ACC112 (cell line): ENCODE results near the gene MEFV.

Experiments
- H2AFZ ChIP-seq: fragments of 200-600 bp; sonication (generic); one replicate; pipeline ENCODE4 v1.6.0; 2017; ENCODE audit warnings: antibody characterized with exemption, low read length; ENCODE audit not compliant: unreplicated experiment
- H3K27ac ChIP-seq: fragments of 200-600 bp; sonication (generic); 2 replicates; pipeline ENCODE4 v1.5.1; 2014; ENCODE audit warnings: low read depth, mild to moderate bottlenecking, antibody characterized with exemption, low read length, moderate library complexity
- H3K27me3 ChIP-seq: fragments of 200-600 bp; sonication (generic); 2 replicates; pipeline ENCODE4 v1.6.1; 2014; ENCODE audit warnings: mild to moderate bottlenecking, antibody characterized with exemption, low read length, moderate library complexity, mixed read lengths; ENCODE audit not compliant: insufficient read depth
- H3K36me3 ChIP-seq: fragments of 200-600 bp; sonication (generic); 2 replicates; pipeline ENCODE4 v1.6.1; 2016; ENCODE audit warnings: mild to moderate bottlenecking, antibody characterized with exemption, low read length, moderate library complexity, mixed read lengths; ENCODE audit not compliant: insufficient read depth
- H3K4me1 ChIP-seq: fragments of 200-600 bp; sonication (generic); one replicate; pipeline ENCODE4 v1.6.1; 2016; ENCODE audit warnings: low read length, mixed read lengths; ENCODE audit not compliant: insufficient read depth, unreplicated experiment, control insufficient read depth
- H3K4me3 ChIP-seq: fragments of 200-600 bp; sonication (generic); 2 replicates; pipeline ENCODE4 v1.5.1; 2014; ENCODE audit warnings: mild to moderate bottlenecking, low read depth, low read length
- H3K79me2 ChIP-seq: fragments of 200-600 bp; sonication (generic); one replicate; pipeline ENCODE4 v1.6.0; 2016; ENCODE audit warnings: low read length; ENCODE audit not compliant: control insufficient read depth, unreplicated experiment, insufficient read depth

Gene MEFV

GRCh38 chr16:3246876-3247275 is 9.6 kb downstream of the MEFV start:
- Histone ChIP-seq H3K36me3 (no peaks in the 10 kb centered on the region), H2AFZ (no peak overlapping the region), H3K79me2 (no peaks in the 10 kb centered on the region), H3K27me3 (peaks cover 46% of the 10 kb centered on the region), H3K4me3 (no peak overlapping the region), H3K27ac (no peak overlapping the region), H3K4me1 (no peaks in the 10 kb centered on the region)

DNA sequence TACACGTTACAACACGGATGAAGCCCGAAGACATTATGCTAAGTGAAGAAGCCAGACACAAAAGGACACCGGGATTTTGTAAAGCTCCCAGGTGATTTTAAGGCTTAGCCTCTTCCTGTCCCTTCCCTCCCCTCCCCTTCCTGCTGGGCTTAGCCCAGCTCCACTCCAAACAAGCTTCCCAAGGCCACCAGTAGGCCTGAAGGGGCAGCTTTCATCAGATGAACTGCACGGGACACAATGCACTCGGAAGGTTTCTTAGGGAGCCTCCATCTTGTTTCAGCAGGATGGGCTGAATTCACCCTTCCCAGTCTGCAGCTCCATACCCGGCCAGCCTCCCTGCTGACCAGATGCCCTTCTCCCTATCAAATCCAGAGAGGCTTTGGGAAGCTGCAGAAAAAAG is 10.4 kb downstream of the MEFV start:
- Histone ChIP-seq H3K27ac (no peak overlapping the region), H2AFZ (no peak overlapping the region), H3K36me3 (no peaks in the 10 kb centered on the region), H3K4me1 (no peaks in the 10 kb centered on the region), H3K79me2 (no peaks in the 10 kb centered on the region), H3K4me3 (no peak overlapping the region), H3K27me3 (peaks cover 55% of the 10 kb centered on the region)

DNA sequence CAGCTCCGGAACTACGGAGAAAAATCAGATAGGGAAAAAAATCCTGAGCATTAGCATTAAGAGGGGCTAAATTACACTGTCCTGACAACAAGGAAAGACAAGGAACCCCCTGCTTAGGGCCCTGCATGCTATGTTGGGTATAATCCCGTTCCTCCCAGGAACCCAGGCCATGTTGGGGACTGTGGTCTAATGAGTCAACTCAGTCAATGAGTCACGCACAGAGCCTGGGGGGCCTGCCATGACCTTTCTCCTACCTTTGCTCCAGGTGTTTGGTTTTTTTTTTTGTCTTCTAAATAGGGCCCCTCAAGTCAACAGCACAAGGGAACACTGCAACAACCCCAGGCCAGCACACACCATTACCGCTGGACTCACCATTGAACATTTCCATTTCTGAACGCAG is 12.6 kb downstream of the MEFV start:
- Histone ChIP-seq H3K27me3 (peaks cover 47% of the 10 kb centered on the region), H3K27ac (no peak overlapping the region), H2AFZ (no peak overlapping the region)

GRCh38 chr16:3242709-3243108 is 13.7 kb downstream of the MEFV start:
- Histone ChIP-seq H3K79me2 (no peaks in the 10 kb centered on the region), H3K27me3 (peaks cover 42% of the 10 kb centered on the region), H3K4me1 (no peaks in the 10 kb centered on the region), H2AFZ (no peak overlapping the region), H3K4me3 (no peak overlapping the region), H3K27ac (no peak overlapping the region), H3K36me3 (no peaks in the 10 kb centered on the region)

More for the DNA sequence above, 12.6 kb downstream of the MEFV start:
- Histone ChIP-seq H3K79me2 (no peaks in the 10 kb centered on the region), H3K4me3 (no peak overlapping the region), H3K4me1 (no peaks in the 10 kb centered on the region), H3K36me3 (no peaks in the 10 kb centered on the region)

GRCh38 chr16:3241761-3242160 is 14.7 kb downstream of the MEFV start:
- H3K4me3 ChIP-seq, result no peak overlapping the region
- no peak overlapping the region for H2AFZ ChIP-seq
- no peaks in the 10 kb centered on the region for H3K4me1 ChIP-seq
- H3K27ac ChIP-seq, result no peak overlapping the region
- no peaks in the 10 kb centered on the region for H3K79me2 ChIP-seq
- H3K27me3 ChIP-seq, result peaks cover 38% of the 10 kb centered on the region
- no peaks in the 10 kb centered on the region for H3K36me3 ChIP-seq

DNA sequence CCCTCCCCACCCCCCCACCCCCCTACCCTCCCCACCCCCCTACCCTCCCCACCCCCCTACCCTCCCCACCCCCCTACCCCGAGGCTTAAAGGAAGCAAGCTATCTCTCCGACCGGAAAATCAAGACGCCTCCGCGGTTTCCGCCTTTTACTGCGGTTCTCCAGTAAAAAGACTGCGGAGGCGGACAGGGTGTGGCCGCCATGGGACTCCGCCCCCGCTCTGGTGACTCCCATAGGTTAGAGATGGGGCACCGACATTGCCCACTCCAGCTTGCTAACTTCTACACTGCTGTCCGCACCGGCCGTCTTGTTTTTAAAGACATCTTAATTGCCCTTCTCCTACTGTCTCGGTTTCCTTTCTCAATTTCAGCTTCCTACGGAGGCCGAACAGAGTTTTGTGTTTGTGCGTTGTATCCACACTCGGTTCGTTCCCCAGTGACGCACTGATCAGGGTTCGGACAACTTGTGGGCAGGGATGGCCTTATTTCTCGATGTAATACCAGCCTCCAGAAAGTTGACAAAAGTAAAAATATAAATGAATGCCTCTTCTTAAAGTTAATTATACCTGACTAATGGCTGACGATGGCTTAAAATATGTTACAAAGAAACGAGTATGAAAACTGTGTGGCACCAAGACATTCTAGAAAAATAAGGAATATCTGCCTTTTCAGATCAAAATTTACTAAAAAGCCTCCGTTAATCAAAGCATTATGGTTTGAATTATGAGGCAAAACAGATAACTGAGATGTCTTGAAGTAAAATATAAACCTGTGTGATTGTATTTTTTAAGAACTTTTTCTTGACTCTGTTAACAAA is 20.4 kb downstream of the MEFV start:
- Histone ChIP-seq H3K27me3 (peaks cover 3% of the 10 kb centered on the region; the same call in 1 of the 2 replicates), H3K4me3 (no peak overlapping the region), H2AFZ (no peak overlapping the region), H3K36me3 (peaks cover 24% of the 10 kb centered on the region), H3K79me2 (peaks cover 18% of the 10 kb centered on the region), H3K4me1 (peaks cover 3% of the 10 kb centered on the region), H3K27ac (no peak overlapping the region)

DNA sequence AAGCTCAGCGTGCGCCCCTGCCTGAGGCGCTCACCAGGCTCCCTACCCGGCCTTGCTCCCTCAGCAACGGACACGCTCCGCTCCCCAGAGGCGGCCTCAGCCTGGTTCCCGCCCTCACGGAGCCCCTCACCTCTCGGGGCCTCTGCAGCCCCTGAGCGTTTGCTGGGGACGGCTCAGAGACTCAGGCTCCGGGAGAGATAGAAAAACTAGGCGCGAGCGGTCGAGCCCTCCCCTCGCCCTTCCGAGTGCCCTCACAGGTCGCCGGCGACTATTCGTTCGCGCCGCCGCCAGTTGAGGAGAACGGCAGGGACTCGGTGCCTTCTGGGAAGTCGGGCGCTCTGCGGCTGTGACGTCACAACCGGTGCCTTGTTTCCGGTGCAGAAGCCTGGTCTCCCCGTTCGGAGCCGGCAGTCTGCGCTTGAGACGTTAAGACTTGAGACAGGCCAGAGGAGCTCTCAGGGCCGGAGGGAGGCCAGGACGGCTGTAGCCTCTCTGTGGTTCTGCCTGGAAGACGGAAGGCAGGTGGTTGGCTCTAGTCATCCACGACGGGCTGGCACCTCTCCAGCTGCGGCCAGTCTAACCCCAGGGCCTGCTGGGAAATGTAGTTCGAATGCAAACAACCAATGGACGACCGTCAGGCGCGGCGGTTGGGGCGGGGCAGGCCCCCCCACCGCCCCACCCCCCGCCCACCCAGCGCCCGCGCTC is 21.4 kb downstream of the MEFV start, which contains the start of gene ZNF200:
ZNF200 (minus strand) TSS at position 302 of the 705 bp plus-strand sequence. CDS start 1,403 bp downstream, outside the sequence.
- Histone ChIP-seq H3K4me3 (peak within 1 kb of the TSS; percentile 93), H3K79me2 (peaks cover 18% of the 10 kb centered on the region), H3K36me3 (peaks cover 34% of the 10 kb centered on the region), H3K27ac (peak within 1 kb of the TSS; percentile 97), H2AFZ (peak within 1 kb of the TSS; percentile 87), H3K4me1 (peaks cover 3% of the 10 kb centered on the region), H3K27me3 (no peaks in the 10 kb centered on the region)

- H3K79me2 ChIP-seq, result peaks cover 18% of the 10 kb centered on the region
- no peaks in the 10 kb centered on the region for H3K27me3 ChIP-seq
- peak overlapping the region; percentile 97 for H3K27ac ChIP-seq
- peak overlapping the region; percentile 87 for H2AFZ ChIP-seq
- peaks cover 39% of the 10 kb centered on the region for H3K36me3 ChIP-seq
- peak overlapping the region; percentile 93 for H3K4me3 ChIP-seq
- peaks cover 3% of the 10 kb centered on the region for H3K4me1 ChIP-seq
These were observed 21.9 kb downstream of the MEFV start for GRCh38 chr16:3234543-3234856.

GRCh38 chr16:3223913-3224515 is 32.4 kb downstream of the MEFV start:
- peaks cover 69% of the 10 kb centered on the region for H3K36me3 ChIP-seq
- no peaks in the 10 kb centered on the region for H3K27me3 ChIP-seq
- no peaks in the 10 kb centered on the region for H3K79me2 ChIP-seq
- no peak overlapping the region for H3K27ac ChIP-seq
- H2AFZ ChIP-seq, result no peak overlapping the region
- no peaks in the 10 kb centered on the region for H3K4me1 ChIP-seq
- H3K4me3 ChIP-seq, result no peak overlapping the region

DNA sequence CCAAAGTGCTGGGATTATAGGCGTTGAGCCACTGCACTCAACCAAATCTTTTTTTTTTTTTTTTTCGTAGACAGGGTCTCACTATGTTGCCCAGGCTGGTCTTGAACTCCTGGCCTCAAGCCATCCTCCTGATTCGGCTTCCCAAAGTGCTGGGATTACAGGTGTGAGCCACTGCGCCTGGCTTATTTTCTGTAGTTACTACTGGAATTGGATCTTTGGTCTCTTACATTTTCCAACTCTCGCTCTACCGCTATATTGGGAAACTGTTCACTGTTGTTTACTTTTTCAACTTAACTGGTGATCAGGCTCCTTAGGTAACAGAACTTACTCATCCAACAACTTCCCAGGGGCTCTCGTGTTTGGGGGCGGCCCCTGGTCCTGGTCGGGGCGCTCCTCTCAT is 35.6 kb downstream of the MEFV start:
- Histone ChIP-seq H2AFZ (no peak overlapping the region), H3K27me3 (peaks cover 12% of the 10 kb centered on the region), H3K4me1 (no peaks in the 10 kb centered on the region)

More for the DNA sequence above, 35.6 kb downstream of the MEFV start:
- peaks cover 38% of the 10 kb centered on the region for H3K36me3 ChIP-seq
- H3K4me3 ChIP-seq, result no peak overlapping the region
- no peaks in the 10 kb centered on the region for H3K79me2 ChIP-seq
- no peak overlapping the region for H3K27ac ChIP-seq
